ENCODE measurements around the gene CELA2B. TPM values are rescaled to one million over a fixed set of nuclear protein-coding genes. Genes with fewer than 3 reads are reported as not detected.

The CELA2B gene
- total RNA-seq, 2 donors from 2014 or later = 333 to 1,481 TPM

GRCh38 chr1:15444468-15445389 is 31.2 kb upstream of the CELA2B start:
- Histone ChIP-seq H3K36me3 (replicated peaks in 1 of 2; ENCODE audit: insufficient read depth in 1 of 2, low read depth in 2 of 2) (peaks cover 0 to 7% of the 10 kb centered on the region in 2 donors), H3K4me3 (no peak overlapping the region), H3K4me1 (peaks cover 33% of the 10 kb centered on the region), H3K9me3 (no peaks in the 10 kb centered on the region), H3K27ac (peak overlapping the region; percentile 34 to 90 (median 72)), H3K27me3 (no peaks in the 10 kb centered on the region)
- peak in 2 of 3 donors; percentile 49 to 50 for TF ChIP-seq POLR2A (IDR thresholded peaks at IDR 0.05)
- TF ChIP-seq, protein P1, sequence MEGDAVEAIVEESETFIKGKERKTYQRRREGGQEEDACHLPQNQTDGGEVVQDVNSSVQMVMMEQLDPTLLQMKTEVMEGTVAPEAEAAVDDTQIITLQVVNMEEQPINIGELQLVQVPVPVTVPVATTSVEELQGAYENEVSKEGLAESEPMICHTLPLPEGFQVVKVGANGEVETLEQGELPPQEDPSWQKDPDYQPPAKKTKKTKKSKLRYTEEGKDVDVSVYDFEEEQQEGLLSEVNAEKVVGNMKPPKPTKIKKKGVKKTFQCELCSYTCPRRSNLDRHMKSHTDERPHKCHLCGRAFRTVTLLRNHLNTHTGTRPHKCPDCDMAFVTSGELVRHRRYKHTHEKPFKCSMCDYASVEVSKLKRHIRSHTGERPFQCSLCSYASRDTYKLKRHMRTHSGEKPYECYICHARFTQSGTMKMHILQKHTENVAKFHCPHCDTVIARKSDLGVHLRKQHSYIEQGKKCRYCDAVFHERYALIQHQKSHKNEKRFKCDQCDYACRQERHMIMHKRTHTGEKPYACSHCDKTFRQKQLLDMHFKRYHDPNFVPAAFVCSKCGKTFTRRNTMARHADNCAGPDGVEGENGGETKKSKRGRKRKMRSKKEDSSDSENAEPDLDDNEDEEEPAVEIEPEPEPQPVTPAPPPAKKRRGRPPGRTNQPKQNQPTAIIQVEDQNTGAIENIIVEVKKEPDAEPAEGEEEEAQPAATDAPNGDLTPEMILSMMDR (IDR thresholded peaks at IDR 0.05) = no peak
- intact Hi-C loops (cut with DNase I) = no loop called here
- 40 to 45% methylated on average over 10 to 17 of the region's 17 CpGs for WGBS, 2 donors
- DNase-seq (peak; percentile 74 to 78 (median 76)), ATAC-seq (peak; percentile 41)

DNA sequence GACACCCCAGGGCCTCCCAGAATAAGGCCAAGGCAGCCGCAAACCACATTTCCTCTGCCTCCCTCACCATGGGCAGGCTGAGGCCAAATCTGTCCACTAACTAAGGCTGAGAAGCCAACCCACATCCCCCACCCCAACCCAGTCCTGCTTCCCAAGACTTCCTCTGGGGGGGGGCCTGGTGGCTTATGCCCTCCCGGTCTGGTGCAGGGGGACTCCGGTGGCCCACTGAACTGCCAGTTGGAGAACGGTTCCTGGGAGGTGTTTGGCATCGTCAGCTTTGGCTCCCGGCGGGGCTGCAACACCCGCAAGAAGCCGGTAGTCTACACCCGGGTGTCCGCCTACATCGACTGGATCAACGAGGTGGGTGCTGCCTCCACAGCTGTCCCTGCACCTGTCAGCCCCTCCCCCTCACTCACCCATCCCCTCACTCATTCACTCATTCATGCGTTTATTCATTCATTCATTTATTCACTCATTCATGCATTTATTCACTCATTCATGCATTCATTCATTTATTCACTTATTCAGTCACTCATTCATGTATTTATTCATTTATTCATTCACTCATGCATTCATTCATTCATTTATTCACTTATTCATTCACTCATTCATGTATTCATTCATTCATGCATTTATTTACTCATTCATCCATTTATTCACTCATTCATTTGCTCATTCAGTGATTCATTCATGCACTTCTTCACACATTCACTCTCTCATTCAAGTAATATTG is 30.3 kb upstream of the CELA2B start:
- WGBS, 2 donors = 17 to 48% methylated on average over 7 to 14 of the region's 14 CpGs
- peaks cover 0 to 7% of the 10 kb centered on the region in 2 donors for H3K36me3 ChIP-seq (replicated peaks in 1 of 2; ENCODE audit: insufficient read depth in 1 of 2, low read depth in 2 of 2)
- H3K4me1 ChIP-seq = peaks cover 33% of the 10 kb centered on the region
- TF ChIP-seq, protein P1 (IDR thresholded peaks at IDR 0.05) = no peak
- TF ChIP-seq POLR2A (IDR thresholded peaks at IDR 0.05) = peak in 2 of 3 donors; percentile 48 to 51
- intact Hi-C loops (cut with DNase I) = no loop called here
- no peak overlapping the region for H3K4me3 ChIP-seq
- H3K27me3 ChIP-seq = no peaks in the 10 kb centered on the region
- peak overlapping the region in 3 of 4 donors; percentile 44 to 86 (median 57) for H3K27ac ChIP-seq
- H3K9me3 ChIP-seq = no peaks in the 10 kb centered on the region
- ATAC-seq (peak; percentile 11), DNase-seq (peak; percentile 50 to 75 (median 70))

DNA sequence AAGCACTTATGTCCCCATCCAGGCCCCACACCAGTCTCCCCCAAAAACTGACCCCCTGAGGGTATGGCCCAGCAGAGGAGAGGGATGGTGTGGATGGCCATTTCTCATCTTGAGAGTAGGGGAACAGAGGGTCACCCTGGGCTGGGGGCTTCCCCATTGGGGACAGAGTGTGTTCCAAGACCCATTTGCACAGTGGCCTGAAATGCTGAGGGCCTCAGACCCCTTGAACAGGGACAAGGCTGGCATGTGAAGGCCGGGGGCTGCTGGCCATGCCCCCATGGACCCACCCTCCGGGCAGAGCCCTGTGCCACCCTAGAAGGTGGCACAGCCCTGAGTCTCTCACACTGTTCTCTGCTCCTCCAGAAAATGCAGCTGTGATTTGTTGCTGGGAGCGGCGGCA is 29.7 kb upstream of the CELA2B start:
- Histone ChIP-seq H3K4me3 (no peak overlapping the region), H3K4me1 (peaks cover 39% of the 10 kb centered on the region), H3K27ac (peak overlapping the region in 3 of 4 donors; percentile 44 to 53 (median 49)), H3K9me3 (no peaks in the 10 kb centered on the region), H3K36me3 (replicated peaks in 1 of 2; ENCODE audit: insufficient read depth in 1 of 2, low read depth in 2 of 2) (peaks cover 0 to 7% of the 10 kb centered on the region in 2 donors), H3K27me3 (no peaks in the 10 kb centered on the region)
- DNase-seq (no peak), ATAC-seq (no peak)
- TF ChIP-seq POLR2A (IDR thresholded peaks at IDR 0.05) = no peak
- TF ChIP-seq, protein P1 (IDR thresholded peaks at IDR 0.05) = no peak
- 82 to 94% methylated on average over 2 to 4 of the region's 4 CpGs for WGBS, 2 donors
- intact Hi-C loops (cut with DNase I) = no loop called here

DNA sequence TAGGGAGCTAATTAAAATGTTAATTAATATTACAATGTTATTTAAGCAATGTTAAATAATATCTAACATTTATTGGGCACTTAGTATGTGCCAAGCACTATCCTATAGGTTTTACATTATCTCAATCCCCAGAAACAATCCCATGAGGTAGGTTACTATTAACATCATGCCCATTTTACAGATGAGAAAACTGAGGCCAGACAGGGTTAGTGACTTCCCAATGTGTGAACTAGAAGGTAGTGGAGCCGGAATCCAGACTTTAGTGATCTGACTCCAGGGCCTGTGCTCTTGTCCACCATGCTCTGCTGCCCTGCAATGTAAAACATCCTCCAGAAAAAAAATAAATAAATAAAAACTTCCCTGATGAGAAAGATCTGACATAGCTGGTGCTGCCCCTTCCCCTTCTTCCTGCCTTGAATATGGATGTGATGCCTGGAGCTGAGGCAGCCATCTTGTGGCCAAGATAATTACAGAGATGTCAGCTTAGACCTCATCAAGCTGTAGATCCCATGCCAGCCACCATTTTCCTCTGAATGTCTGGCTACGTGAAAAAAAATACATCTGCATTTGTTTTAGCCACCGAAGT is 26.9 kb upstream of the CELA2B start:
- Histone ChIP-seq H3K4me1 (peaks cover 44% of the 10 kb centered on the region), H3K36me3 (replicated peaks in 1 of 2; ENCODE audit: insufficient read depth in 1 of 2, low read depth in 2 of 2) (peaks cover 0 to 7% of the 10 kb centered on the region in 2 donors), H3K27me3 (no peaks in the 10 kb centered on the region), H3K9me3 (no peaks in the 10 kb centered on the region), H3K4me3 (no peak overlapping the region), H3K27ac (peak overlapping the region; percentile 67 to 89 (median 85))
- intact Hi-C loops (cut with DNase I) = no loop called here
- TF ChIP-seq, protein P1 (IDR thresholded peaks at IDR 0.05) = no peak
- no peak for TF ChIP-seq POLR2A (IDR thresholded peaks at IDR 0.05)
- ATAC-seq (no peak), DNase-seq (peak in 1 of 4 donors; percentile 54)
- 36 to 50% methylated on average over 3 of the region's 3 CpGs for WGBS, 2 donors
